ENCODE measurements around the gene CCDC85C. TPM values are rescaled to one million over a fixed set of nuclear protein-coding genes. Genes with fewer than 3 reads are reported as not detected.
A peak's percentile ranks its signal among the peaks of the same experiment; 100 is the strongest.

CCDC85C gene
- total and polyA plus RNA-seq, 2 of the 8 experiments (the other 6 are each of a cell fraction or from before 2014, with no cell fraction given) = 16.8 to 35.8 TPM

DNA sequence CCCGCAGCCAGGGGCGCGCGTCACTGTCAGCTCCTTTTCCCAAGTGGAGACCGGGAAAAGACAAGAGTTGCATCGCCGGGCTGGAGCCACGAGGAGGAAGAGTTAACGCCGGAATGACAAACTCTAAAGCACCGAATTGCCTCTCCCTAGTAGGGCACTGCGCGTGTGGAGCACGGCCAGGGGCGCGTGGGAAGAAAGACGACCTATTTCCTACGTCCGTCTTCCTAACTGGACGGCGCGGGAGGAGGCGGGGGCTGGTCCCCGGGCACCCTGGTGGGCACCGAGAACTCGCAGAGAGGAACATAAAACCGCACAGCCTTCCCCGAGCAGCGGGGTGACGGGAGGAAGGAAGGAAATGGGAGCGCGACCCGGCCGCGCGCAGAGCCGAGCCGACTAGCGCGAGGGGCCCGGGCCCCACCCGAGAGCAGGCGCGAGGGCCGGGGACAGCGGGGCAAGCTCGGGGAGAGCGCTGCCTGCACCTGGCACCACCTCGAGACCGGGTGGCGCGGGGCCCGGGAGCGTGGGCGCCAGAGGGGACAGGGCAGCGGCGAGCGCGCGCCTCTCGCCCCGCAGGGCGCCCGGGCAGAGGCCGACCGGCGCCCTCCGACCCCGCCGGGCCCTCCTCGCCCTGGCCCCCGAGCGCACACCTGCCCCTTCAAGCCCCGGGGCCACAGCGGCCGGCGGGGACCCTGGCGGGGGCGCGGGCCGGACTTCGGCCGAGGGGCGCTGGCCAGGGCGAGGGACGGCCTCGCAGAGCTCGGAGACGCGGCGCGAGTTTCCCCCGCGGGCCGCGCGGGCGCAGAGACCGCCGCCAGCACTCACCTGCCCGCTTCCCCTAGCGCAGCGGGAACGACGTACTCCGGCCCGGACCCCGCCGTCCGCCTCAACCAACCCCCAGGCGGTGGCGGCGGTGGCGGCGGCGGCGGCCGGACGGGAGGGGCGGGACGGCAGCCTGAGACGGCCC, 123.8 kb downstream of the CCDC85C start, which contains the start of gene SETD3 (continued):
- peak; percentile 75; the same call in 1 of the 2 replicates for TF ChIP-seq RBBP5 (IDR thresholded peaks at IDR 0.05; ENCODE audit: borderline replicate concordance, low read depth, low read length)
- TF ChIP-seq EGR1 (IDR thresholded peaks at IDR 0.05; ENCODE audit: borderline replicate concordance, low read depth, low read length) = no peak
- TF ChIP-seq HDAC2 (IDR thresholded peaks at IDR 0.05; ENCODE audit: borderline replicate concordance in 1 of 2, low read depth in 2 of 2, low read length in 2 of 2) = peak in 1 of 2 experiments; percentile 30; a peak in 1 of 4 replicates
- TF ChIP-seq SRF (IDR thresholded peaks at IDR 0.05; ENCODE audit: low read depth, low read length) = no peak
- no peak for TF ChIP-seq RXRA (IDR thresholded peaks at IDR 0.05; ENCODE audit: insufficient read depth, low read depth, low read length)

Data from H1 (cell line).